ENCODE measurements around the gene UBN1.

Gene UBN1

DNA sequence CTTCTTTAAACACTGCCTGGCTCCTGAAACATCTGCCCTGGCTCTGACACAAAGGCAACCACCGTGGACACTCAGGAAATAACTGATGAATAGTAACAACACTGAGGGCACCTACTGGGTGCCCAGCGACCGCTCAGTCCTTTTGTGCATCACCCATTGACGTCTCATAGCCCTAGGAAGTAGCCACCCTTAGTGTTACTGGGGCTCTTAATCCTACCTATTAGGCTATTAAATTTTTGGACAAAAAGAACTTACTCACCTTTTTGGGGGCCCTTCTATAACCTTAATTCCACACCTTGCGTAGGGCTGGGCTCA lies 78.0 kb downstream of the UBN1 start:
- Histone ChIP-seq H4K20me1 (ENCODE audit: insufficient read depth, low read length) (no peaks in the 10 kb centered on the region), H3K4me3 (ENCODE audit: low read depth, low read length, poor library complexity, severe bottlenecking) (no peak overlapping the region), H3K27me3 (ENCODE audit: insufficient read depth, low read length) (peaks cover 11% of the 10 kb centered on the region; the same call in 1 of the 2 replicates), H3K36me3 (ENCODE audit: insufficient read depth, low read length) (peaks cover 5% of the 10 kb centered on the region; the same call in 1 of the 2 replicates), H3K4me2 (ENCODE audit: low read length) (no peak overlapping the region), H3K4me1 (ENCODE audit: insufficient read depth, low read length, severe bottlenecking) (no peaks in the 10 kb centered on the region), H3K9ac (ENCODE audit: low read length) (no peak overlapping the region), H3K27ac (ENCODE audit: low read depth, low read length, poor library complexity, severe bottlenecking) (no peak overlapping the region), H3K9me3 (ENCODE audit: low read length) (peaks cover 8% of the 10 kb centered on the region), H3F3A (ENCODE audit: insufficient read depth, low read length) (no peaks in the 10 kb centered on the region), H3K79me2 (ENCODE audit: insufficient read depth, low read length) (no peaks in the 10 kb centered on the region), H3K9me2 (ENCODE audit: low read depth, low read length) (no peaks in the 10 kb centered on the region), H2AFZ (ENCODE audit: low read length) (no peak overlapping the region)
- TF ChIP-seq EZH2 (IDR thresholded peaks at IDR 0.05; ENCODE audit: borderline replicate concordance, low read length), result no peak
- TF ChIP-seq, protein P1, sequence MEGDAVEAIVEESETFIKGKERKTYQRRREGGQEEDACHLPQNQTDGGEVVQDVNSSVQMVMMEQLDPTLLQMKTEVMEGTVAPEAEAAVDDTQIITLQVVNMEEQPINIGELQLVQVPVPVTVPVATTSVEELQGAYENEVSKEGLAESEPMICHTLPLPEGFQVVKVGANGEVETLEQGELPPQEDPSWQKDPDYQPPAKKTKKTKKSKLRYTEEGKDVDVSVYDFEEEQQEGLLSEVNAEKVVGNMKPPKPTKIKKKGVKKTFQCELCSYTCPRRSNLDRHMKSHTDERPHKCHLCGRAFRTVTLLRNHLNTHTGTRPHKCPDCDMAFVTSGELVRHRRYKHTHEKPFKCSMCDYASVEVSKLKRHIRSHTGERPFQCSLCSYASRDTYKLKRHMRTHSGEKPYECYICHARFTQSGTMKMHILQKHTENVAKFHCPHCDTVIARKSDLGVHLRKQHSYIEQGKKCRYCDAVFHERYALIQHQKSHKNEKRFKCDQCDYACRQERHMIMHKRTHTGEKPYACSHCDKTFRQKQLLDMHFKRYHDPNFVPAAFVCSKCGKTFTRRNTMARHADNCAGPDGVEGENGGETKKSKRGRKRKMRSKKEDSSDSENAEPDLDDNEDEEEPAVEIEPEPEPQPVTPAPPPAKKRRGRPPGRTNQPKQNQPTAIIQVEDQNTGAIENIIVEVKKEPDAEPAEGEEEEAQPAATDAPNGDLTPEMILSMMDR (IDR thresholded peaks at IDR 0.05; ENCODE audit: low read length), result no peak

DNA sequence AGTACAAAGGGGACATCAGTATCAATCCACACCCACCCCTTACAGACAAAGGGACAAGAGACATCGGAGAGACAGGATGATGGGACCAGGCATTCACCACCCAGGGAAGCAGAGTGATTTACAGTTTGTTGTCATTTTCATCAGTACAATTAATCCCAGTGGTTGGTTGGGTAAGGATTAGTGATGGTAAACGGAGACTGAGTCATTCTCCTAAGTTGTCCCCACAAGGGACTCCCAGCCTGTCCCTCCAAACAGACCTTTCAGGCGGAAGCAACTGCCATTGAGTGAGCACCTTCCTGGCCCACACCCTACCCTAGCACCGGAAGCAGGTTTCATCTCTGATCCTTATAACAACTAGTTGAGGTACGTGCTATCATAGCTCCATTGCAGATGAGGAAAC lies 78.5 kb downstream of the UBN1 start:
- Histone ChIP-seq H3K4me1 (ENCODE audit: insufficient read depth, low read length, severe bottlenecking) (no peaks in the 10 kb centered on the region), H3K9me2 (ENCODE audit: low read depth, low read length) (no peaks in the 10 kb centered on the region), H3K9me3 (ENCODE audit: low read length) (peaks cover 8% of the 10 kb centered on the region), H4K20me1 (ENCODE audit: insufficient read depth, low read length) (no peaks in the 10 kb centered on the region), H3K4me2 (ENCODE audit: low read length) (no peak overlapping the region), H3K27ac (ENCODE audit: low read depth, low read length, poor library complexity, severe bottlenecking) (no peak overlapping the region), H3F3A (ENCODE audit: insufficient read depth, low read length) (no peaks in the 10 kb centered on the region), H3K9ac (ENCODE audit: low read length) (no peak overlapping the region), H3K36me3 (ENCODE audit: insufficient read depth, low read length) (peaks cover 5% of the 10 kb centered on the region; the same call in 1 of the 2 replicates), H3K79me2 (ENCODE audit: insufficient read depth, low read length) (no peaks in the 10 kb centered on the region), H2AFZ (ENCODE audit: low read length) (no peak overlapping the region), H3K27me3 (ENCODE audit: insufficient read depth, low read length) (peaks cover 11% of the 10 kb centered on the region; the same call in 1 of the 2 replicates), H3K4me3 (ENCODE audit: low read depth, low read length, poor library complexity, severe bottlenecking) (no peak overlapping the region)
- no peak for TF ChIP-seq EZH2 (IDR thresholded peaks at IDR 0.05; ENCODE audit: borderline replicate concordance, low read length)
- TF ChIP-seq, protein P1 (IDR thresholded peaks at IDR 0.05; ENCODE audit: low read length), result no peak

DNA sequence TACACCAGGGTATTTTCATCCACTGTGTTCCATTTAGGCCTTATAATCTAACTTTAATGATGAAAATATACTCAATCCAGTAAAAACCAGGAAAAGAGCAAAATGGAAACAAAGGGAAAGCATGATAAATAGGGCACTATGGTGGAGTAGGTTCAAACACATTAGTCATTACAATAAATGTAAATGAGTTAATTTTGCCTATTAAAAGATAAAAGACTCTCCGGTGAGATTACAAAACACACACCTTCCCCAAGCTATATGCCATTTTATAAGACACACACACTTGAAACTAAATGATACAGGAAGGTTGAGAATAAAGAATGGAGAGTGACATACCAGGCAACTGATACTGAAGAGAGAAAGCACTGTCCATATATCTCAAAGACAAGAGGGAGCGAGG lies 79.6 kb downstream of the UBN1 start:
- Histone ChIP-seq H3K4me3 (ENCODE audit: low read depth, low read length, poor library complexity, severe bottlenecking) (no peak overlapping the region), H2AFZ (ENCODE audit: low read length) (no peak overlapping the region), H3K4me2 (ENCODE audit: low read length) (no peak overlapping the region), H3K4me1 (ENCODE audit: insufficient read depth, low read length, severe bottlenecking) (no peaks in the 10 kb centered on the region), H3K27ac (ENCODE audit: low read depth, low read length, poor library complexity, severe bottlenecking) (no peak overlapping the region), H4K20me1 (ENCODE audit: insufficient read depth, low read length) (no peaks in the 10 kb centered on the region), H3F3A (ENCODE audit: insufficient read depth, low read length) (no peaks in the 10 kb centered on the region), H3K27me3 (ENCODE audit: insufficient read depth, low read length) (peaks cover 11% of the 10 kb centered on the region; the same call in 1 of the 2 replicates), H3K9me2 (ENCODE audit: low read depth, low read length) (no peaks in the 10 kb centered on the region), H3K79me2 (ENCODE audit: insufficient read depth, low read length) (no peaks in the 10 kb centered on the region), H3K36me3 (ENCODE audit: insufficient read depth, low read length) (peaks cover 5% of the 10 kb centered on the region; the same call in 1 of the 2 replicates), H3K9ac (ENCODE audit: low read length) (no peak overlapping the region), H3K9me3 (ENCODE audit: low read length) (peaks cover 8% of the 10 kb centered on the region)
- TF ChIP-seq, protein P1 (IDR thresholded peaks at IDR 0.05; ENCODE audit: low read length), result no peak
- TF ChIP-seq EZH2 (IDR thresholded peaks at IDR 0.05; ENCODE audit: borderline replicate concordance, low read length), result no peak

Measured in OCI-LY1 (cell line).